Heart left ventricle (tissue), 13 donors: ENCODE measurements around the gene TTBK1.

Source experiments
- POLR2A ChIP-seq, 2 donors: fragments of 450-650 bp; IDR thresholded peaks; one replicate each; pipeline ENCODE4 v1.6.1; 2017; ENCODE audit warnings: antibody characterized with exemption in 2 of 2, mild to moderate bottlenecking in 2 of 2, moderate library complexity in 2 of 2
- TF ChIP-seq, protein P1 (sequence below), 12 donors: fragments of 200-600 bp; sonication (generic) in 4 of 12; IDR thresholded peaks; one replicate each; pipeline versions ENCODE4 v1.5.0 to v1.8.0; 2018 to 2022; ENCODE audit warnings: antibody characterized with exemption in 12 of 12, mild to moderate bottlenecking in 5 of 12
- donor health status: ischemic (EF 13 %, LVEDD 7.1; RV severe dilation, severe dysfunction).
- donor health status: DM: no; HTN: yes; CAD: no.
- donor health status: DM: no; HTN: no; CAD: no.
- donor health status: ischemic (EF 25% LVEDD 6.9; RV normal size, moderate dysfunction).
- donor health status: ischemic (EF 25% LVEDD 5.7; RV mildly dilated, moderate dysfunction).
- donor health status: ischemic (EF 35%, LVEDD 5.7; RV mildly dilated, moderate dysfunction).
- donor health status: nonischemic (EF 11% LVEDD 7.7; RV severe dilation, severe dysfunction).
- donor health status: DM: yes; HTN: yes; CAD: no.
- donor health status: PGD.
- donor health status: ischemic (EF 29% LVEDD 5.4; RV normal size, mild dysfunction).
- donor health status: nonischemic (EF 23%, LVEDD 6.1; RV moderate dilation, normal function).

DNA sequence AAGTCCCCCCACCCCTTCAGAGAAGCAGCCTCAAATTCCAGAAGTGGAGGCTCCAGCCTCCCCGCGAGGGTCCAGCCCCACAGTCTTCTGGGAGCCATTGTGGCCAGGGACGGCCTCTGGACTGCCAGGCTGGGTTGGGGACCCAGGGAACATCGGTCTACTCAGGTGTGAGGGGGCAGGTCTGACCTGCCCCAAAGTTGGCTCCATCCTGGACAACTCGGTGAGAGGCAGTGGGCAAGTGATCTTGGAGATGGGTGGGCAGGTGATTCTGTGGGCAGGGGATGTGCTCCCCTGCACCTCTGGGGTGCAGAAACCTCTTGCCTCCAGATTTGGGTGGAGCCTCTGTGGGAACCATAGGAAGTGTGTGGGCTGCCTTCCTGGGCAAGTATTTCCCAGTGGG lies 42.6 kb downstream of the TTBK1 start:
- TF ChIP-seq, protein P1, sequence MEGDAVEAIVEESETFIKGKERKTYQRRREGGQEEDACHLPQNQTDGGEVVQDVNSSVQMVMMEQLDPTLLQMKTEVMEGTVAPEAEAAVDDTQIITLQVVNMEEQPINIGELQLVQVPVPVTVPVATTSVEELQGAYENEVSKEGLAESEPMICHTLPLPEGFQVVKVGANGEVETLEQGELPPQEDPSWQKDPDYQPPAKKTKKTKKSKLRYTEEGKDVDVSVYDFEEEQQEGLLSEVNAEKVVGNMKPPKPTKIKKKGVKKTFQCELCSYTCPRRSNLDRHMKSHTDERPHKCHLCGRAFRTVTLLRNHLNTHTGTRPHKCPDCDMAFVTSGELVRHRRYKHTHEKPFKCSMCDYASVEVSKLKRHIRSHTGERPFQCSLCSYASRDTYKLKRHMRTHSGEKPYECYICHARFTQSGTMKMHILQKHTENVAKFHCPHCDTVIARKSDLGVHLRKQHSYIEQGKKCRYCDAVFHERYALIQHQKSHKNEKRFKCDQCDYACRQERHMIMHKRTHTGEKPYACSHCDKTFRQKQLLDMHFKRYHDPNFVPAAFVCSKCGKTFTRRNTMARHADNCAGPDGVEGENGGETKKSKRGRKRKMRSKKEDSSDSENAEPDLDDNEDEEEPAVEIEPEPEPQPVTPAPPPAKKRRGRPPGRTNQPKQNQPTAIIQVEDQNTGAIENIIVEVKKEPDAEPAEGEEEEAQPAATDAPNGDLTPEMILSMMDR (IDR thresholded peaks at IDR 0.05), result no peak
- no peak for TF ChIP-seq POLR2A (IDR thresholded peaks at IDR 0.05)
